K562 (cell line): ENCODE data around the gene AIDA. TPM values are rescaled to one million over a fixed set of nuclear protein-coding genes. Genes with fewer than 3 reads are reported as not detected.

Experiments
- ATAC-seq: fragments of 200-7000 bp; cut with Tn5 transposase; 3 replicates; pipeline ENCODE4 v1.9.1; 2020; ENCODE audit warnings: moderate library complexity
- BruUV-seq: library from RNA; stranded (reverse); fragments of 400-500 nt; replicated peaks from 2 replicates; lab custom pipeline; 2021; lab: Mats Ljungman, UMichigan
- CTCF ChIA-PET: fragments of 300-600 bp; formaldehyde crosslinking; extraction: SDS; loops from one replicate; lab custom pipeline; 2021; ENCODE audit warnings: low intra/inter-chr PET ratio; lab: Yijun Ruan, JAX
- POLR2A ChIA-PET: fragments of 300-600, 350-650 bp; sonication (Branson Sonifier 250); formaldehyde crosslinking; extraction: SDS; loops from one replicate; lab custom pipeline; 2021; ENCODE audit warnings: antibody characterized with exemption, inconsistent platforms; lab: Yijun Ruan, JAX
- DNase-seq, 4 experiments: peaks; one replicate each; pipeline versions ENCODE4 v3.0.0 to v3.0.0-alpha.2; 2011 to 2018; ENCODE audit warnings: low spot score in 3 of 4, mixed read lengths in 3 of 4; ENCODE audit errors: extremely low read depth in 1 of 4
- FAIRE-seq: peaks from 2 replicates; lab custom pipeline; 2011; peaks lifted over from hg19 to GRCh38; lab: Jason Lieb, UNC
- H2AFZ ChIP-seq: 2 replicates; pipeline ENCODE4 v1.6.0; 2011; ENCODE audit warnings: low read depth, low read length, control low read depth, inconsistent platforms
- H3K27ac ChIP-seq: fragments of 200-600 bp; 3 replicates; pipeline ENCODE4 v1.8.0; 2011; ENCODE audit warnings: low read depth, mild to moderate bottlenecking, control low read depth, inconsistent platforms, low read length, moderate library complexity, mixed read lengths; ENCODE audit errors: extremely low read depth
- H3K27me3 ChIP-seq, 2 experiments: fragments of 300-600 bp in 1 of 2; 2 replicates in 1 of 2; 3 replicates in 1 of 2; pipeline versions ENCODE4 v1.6.0 to v1.8.0; 2011; ENCODE audit warnings: inconsistent platforms in 2 of 2, low read length in 2 of 2, mild to moderate bottlenecking in 1 of 2, mixed read lengths in 1 of 2, moderate library complexity in 1 of 2; ENCODE audit not compliant: control insufficient read depth in 2 of 2, insufficient read depth in 2 of 2
- H3K36me3 ChIP-seq: fragments of 300-600 bp; 3 replicates; pipeline ENCODE4 v1.8.0; 2011; ENCODE audit warnings: mild to moderate bottlenecking, low read length, inconsistent platforms; ENCODE audit not compliant: control insufficient read depth, insufficient read depth
- H3K4me1 ChIP-seq, 2 experiments: fragments of 200-600 bp in 1 of 2; replicated peaks in 1 of 2; 2 replicates in 1 of 2; 3 replicates in 1 of 2; pipeline versions ENCODE4 v1.5.1 to v1.8.0; 2011; ENCODE audit warnings: inconsistent platforms in 2 of 2, low read length in 2 of 2, mild to moderate bottlenecking in 1 of 2, mixed read lengths in 1 of 2, moderate library complexity in 1 of 2; ENCODE audit not compliant: control insufficient read depth in 2 of 2, insufficient read depth in 2 of 2
- H3K4me2 ChIP-seq: 2 replicates; pipeline ENCODE4 v1.6.1; 2011; ENCODE audit warnings: low read length, control low read depth, inconsistent platforms, mixed read lengths; ENCODE audit not compliant: insufficient read depth
- H3K4me3 ChIP-seq: fragments of 200-600 bp; sonication (generic), shearing (Covaris generic); 2 replicates; pipeline ENCODE4 v1.5.1; 2016; ENCODE audit warnings: control low read depth, inconsistent platforms
- H3K79me2 ChIP-seq: fragments of 200-600 bp; 3 replicates; pipeline ENCODE4 v1.8.0; 2011; ENCODE audit warnings: low read length, inconsistent platforms; ENCODE audit not compliant: control insufficient read depth, insufficient read depth
- H3K9ac ChIP-seq, 2 experiments: 2 replicates each; pipeline versions ENCODE4 v1.6.0 to v1.6.1; 2011; ENCODE audit warnings: low read depth in 2 of 2, low read length in 2 of 2, control low read depth in 1 of 2, inconsistent platforms in 1 of 2, mild to moderate bottlenecking in 1 of 2, mixed read lengths in 1 of 2; ENCODE audit not compliant: insufficient read depth in 1 of 2
- H3K9me1 ChIP-seq: one replicate; pipeline ENCODE4 v1.6.0; 2011; ENCODE audit warnings: inconsistent platforms, mild to moderate bottlenecking, low read length, moderate library complexity; ENCODE audit not compliant: control insufficient read depth, insufficient read depth
- H3K9me3 ChIP-seq: replicated peaks from 2 replicates; pipeline ENCODE4 v1.5.1; 2011; ENCODE audit warnings: low read depth, low read length, inconsistent platforms; ENCODE audit not compliant: control insufficient read depth, insufficient read depth
- H4K20me1 ChIP-seq: replicated peaks from 2 replicates; pipeline ENCODE4 v1.6.1; 2011; ENCODE audit warnings: low read length, inconsistent platforms, mixed read lengths; ENCODE audit not compliant: control insufficient read depth, insufficient read depth
- FOXA3 ChIP-seq, 2 experiments: fragments of 450-650 bp in 1 of 2; sonication (generic) in 1 of 2; formaldehyde crosslinking; IDR thresholded peaks in 1 of 2; conservative IDR thresholded peaks in 1 of 2; 2 replicates each; pipeline versions ENCODE4 v1.4.0 to v1.8.0; 2020 to 2022; ENCODE audit warnings: mild to moderate bottlenecking in 2 of 2, missing genetic modification reagents in 1 of 2
- FOXO4 ChIP-seq: fragments of 450-650 bp; formaldehyde crosslinking; IDR thresholded peaks from 2 replicates; pipeline ENCODE4 v1.4.0; 2020; ENCODE audit warnings: mild to moderate bottlenecking, moderate library complexity
- FOXP1 ChIP-seq: sonication (generic); formaldehyde crosslinking; IDR thresholded peaks from 2 replicates; pipeline ENCODE4 v1.8.0; 2022; ENCODE audit warnings: mild to moderate bottlenecking, missing genetic modification reagents
- HMG20B ChIP-seq: fragments of 250-450 bp; sonication (Bioruptor Pico); IDR thresholded peaks from 2 replicates; pipeline ENCODE4 v1.5.0; 2021; ENCODE audit warnings: mild to moderate bottlenecking
- NCOA1 ChIP-seq: fragments of 450-650 bp; IDR thresholded peaks from 2 replicates; pipeline ENCODE4 v1.6.1; 2016; ENCODE audit warnings: low read depth
- NONO ChIP-seq, 2 experiments: fragments of 200-400 bp in 1 of 2; fragments of 450-650 bp in 1 of 2; formaldehyde crosslinking in 1 of 2; IDR thresholded peaks; 2 replicates each; pipeline ENCODE4 v1.6.1; 2017; ENCODE audit warnings: low read depth in 2 of 2, mild to moderate bottlenecking in 2 of 2, moderate library complexity in 2 of 2, low read length in 1 of 2
- RBM34 ChIP-seq: fragments of 200-400 bp; formaldehyde crosslinking; IDR thresholded peaks from 2 replicates; pipeline ENCODE4 v1.6.1; 2018; ENCODE audit warnings: low read length, borderline replicate concordance; ENCODE audit not compliant: insufficient read depth
- RFX1 ChIP-seq: fragments of 450-650 bp; IDR thresholded peaks from 2 replicates; pipeline ENCODE4 v1.6.1; 2016; ENCODE audit warnings: mild to moderate bottlenecking, moderate library complexity
- RUNX1 ChIP-seq: sonication (generic); IDR thresholded peaks from 2 replicates; pipeline ENCODE4 v1.6.1; 2016; ENCODE audit warnings: antibody characterized with exemption, low read depth
- SIN3B ChIP-seq: fragments of 450-650 bp; IDR thresholded peaks from 2 replicates; pipeline ENCODE4 v1.6.1; 2017; ENCODE audit warnings: low read depth, mild to moderate bottlenecking, moderate library complexity
- SNAPC5 ChIP-seq: fragments of 250-450 bp; sonication (Bioruptor Pico); IDR thresholded peaks from 2 replicates; pipeline ENCODE4 v1.8.0; 2021; ENCODE audit warnings: moderate library complexity, mild to moderate bottlenecking, inconsistent platforms
- TFAP4 ChIP-seq: sonication (generic); formaldehyde crosslinking; IDR thresholded peaks from 2 replicates; pipeline ENCODE4 v1.8.0; 2022; ENCODE audit warnings: missing genetic modification reagents, mild to moderate bottlenecking, moderate library complexity, borderline replicate concordance
- TOE1 ChIP-seq, 2 experiments: fragments of 450-650 bp in 1 of 2; sonication (generic) in 1 of 2; formaldehyde crosslinking in 1 of 2; IDR thresholded peaks; 2 replicates each; pipeline versions ENCODE4 v1.7.1 to v1.8.0; 2016 to 2022; ENCODE audit warnings: borderline replicate concordance in 2 of 2, mild to moderate bottlenecking in 2 of 2, antibody characterized with exemption in 1 of 2, inconsistent platforms in 1 of 2, low read depth in 1 of 2, missing genetic modification reagents in 1 of 2, moderate library complexity in 1 of 2
- ZBTB43 ChIP-seq: sonication (generic); formaldehyde crosslinking; IDR thresholded peaks from 2 replicates; pipeline ENCODE4 v1.8.0; 2023; ENCODE audit warnings: mild to moderate bottlenecking, missing genetic modification reagents
- ZNF146 ChIP-seq: IDR thresholded peaks from one replicate; pipeline ENCODE4 v1.6.1; 2018; ENCODE audit warnings: missing compliant biosample characterization; ENCODE audit not compliant: unreplicated experiment
- WGBS: fragments of 100-300 bp; shearing (Covaris generic); methylation state at CpG from one replicate; pipeline ENCODE4 v1.1.6; 2016; ENCODE audit warnings: low coverage, mixed read lengths; ENCODE audit not compliant: insufficient coverage; ENCODE audit errors: missing lambda C conversion rate; 5-methylcytosine and 5-hydroxymethylcytosine counted together
- in situ Hi-C: fragments of 300-500 bp; cut with MboI; formaldehyde crosslinking; loops from 4 replicates; pipeline ENCODE4 v1.15.0; 2018; ENCODE audit warnings: inconsistent platforms, mixed read lengths
- intact Hi-C: fragments of 100-400 bp; cut with micrococcal nuclease; formaldehyde crosslinking; loops from 2 replicates; pipeline ENCODE4 v1.14.2; 2022
- polyA plus RNA-seq, 8 experiments: library from polyadenylated mRNA; depleted of rRNA in 4 of 8; stranded (reverse) in 5 of 8; unstranded in 3 of 8; fragments of >200 nt; fragmentation: Nextera tagmentation in 2 of 8; fragmentation: Illumina TruSeq in 1 of 8; extraction: Ambion mirVana in 2 of 8; extraction: Trizol in 1 of 8; gene quantifications; 2 replicates each; pipeline versions ENCODE4 v1.2.1 to v1.2.3, GENCODE V29; 2011 to 2014; ENCODE audit warnings: inconsistent platforms in 1 of 8, missing spikeins in 1 of 8
- total RNA-seq, 7 experiments: library from RNA; depleted of rRNA in 6 of 7; stranded (reverse); fragments of >200 nt in 6 of 7; fragmentation: Illumina TruSeq in 2 of 7; extraction: Trizol in 2 of 7; gene quantifications; 2 replicates each; pipeline versions ENCODE4 v1.2.1 to v1.2.3, GENCODE V29; 2011 to 2021; ENCODE audit warnings: low replicate concordance in 1 of 7

AIDA gene
- total and polyA plus RNA-seq, 9 of the 15 experiments (the other 6 are each of a cell fraction or from before 2014, with no cell fraction given) = 18.2 to 77.9 (median 24.9) TPM

- Histone ChIP-seq H2AFZ (no peak overlapping the region), H3K9me3 (no peaks in the 10 kb centered on the region), H3K9me1 (no peaks in the 10 kb centered on the region), H3K79me2 (no peaks in the 10 kb centered on the region), H3K4me3 (no peak overlapping the region), H3K36me3 (peaks cover 96% of the 10 kb centered on the region), H3K9ac (no peak overlapping the region), H4K20me1 (no peaks in the 10 kb centered on the region), H3K27ac (no peak overlapping the region), H3K27me3 (no peaks in the 10 kb centered on the region), H3K4me1 (no peaks in the 10 kb centered on the region), H3K4me2 (no peak overlapping the region)
- no TSS peak for BruUV-seq
- ChIA-PET POLR2A (interaction anchor here (1.0 kb wide), 1 partner anchor 9 kb away, joined by 6 read pairs; no protein-coding TSS in a partner anchor), CTCF (no interaction called here)
- DNase-seq = no peak
- ATAC-seq = no peak
- FAIRE-seq = no peak
- intact Hi-C loops = no loop called here
- 92% methylated on average over 2 of the region's 2 CpGs for WGBS
- no peak for TF ChIP-seq RFX1
- TF ChIP-seq FOXO4 (CRISPR knock-in tag) = no peak
- TF ChIP-seq TFAP4 (CRISPR knock-in tag) = no peak
- TF ChIP-seq RUNX1 = no peak
- no peak for TF ChIP-seq TOE1 (IDR thresholded peaks at IDR 0.05; ENCODE audit: borderline replicate concordance)
- TF ChIP-seq TOE1 (CRISPR knock-in tag; IDR thresholded peaks at IDR 0.05; ENCODE audit: borderline replicate concordance, low read depth) = no peak
- no peak for TF ChIP-seq ZNF146
- no peak for TF ChIP-seq FOXA3 (CRISPR knock-in tag; conservative IDR thresholded peaks at IDR 0.05 in 1 of 2, IDR thresholded peaks at IDR 0.05 in 1 of 2)
- TF ChIP-seq SIN3B = no peak
- TF ChIP-seq NONO (IDR thresholded peaks at IDR 0.05; ENCODE audit: low read depth in 2 of 2, low read length in 1 of 2) = no peak
- no peak for TF ChIP-seq SNAPC5 (CRISPR knock-in tag)
- TF ChIP-seq HMG20B = no peak
- TF ChIP-seq NCOA1 = no peak
- no peak for TF ChIP-seq FOXP1 (CRISPR knock-in tag)
- TF ChIP-seq RBM34 = no peak
- TF ChIP-seq ZBTB43 = no peak
- in situ Hi-C loops = no loop called here
These were observed 59.0 kb downstream of the AIDA start for GRCh38 chr1:222653178-222653827.
